Measurements from ENCODE around the gene DPP4. TPM values are rescaled to one million over a fixed set of nuclear protein-coding genes. Genes with fewer than 3 reads are reported as not detected.

DPP4 gene
- total and polyA plus RNA-seq, 2 donors (not counting 3 experiments of a cell fraction or from before 2014, with no cell fraction given), result 0.84 to 6.2 TPM

- DNase-seq (ENCODE audit: low read depth, low spot score) (no peak), FAIRE-seq (no peak)
- H3K4me3 ChIP-seq (replicated peaks in 1 of 3; ENCODE audit: insufficient read depth in 1 of 3, low read depth in 1 of 3, low read length in 3 of 3), result no peak overlapping the region
- no peak overlapping the region for H3K27ac ChIP-seq (ENCODE audit: insufficient read depth, low read depth, low read length)
- H3K4me2 ChIP-seq (ENCODE audit: insufficient read depth, low read length), result no peak overlapping the region
- ChIA-PET POLR2A (no interaction called here), CTCF (interaction anchor here (1.0 kb wide), 1 partner anchor 58 kb away, joined by 3 read pairs; no protein-coding TSS in a partner anchor)
- H3K9ac ChIP-seq (replicated peaks; ENCODE audit: extremely low read depth, insufficient read depth, low read length), result no peak overlapping the region
- H3K27me3 ChIP-seq (ENCODE audit: control insufficient read depth in 2 of 2, insufficient read depth in 2 of 2, low read length in 2 of 2), result no peaks in the 10 kb centered on the region
- no peak overlapping the region for H2AFZ ChIP-seq (ENCODE audit: low read depth, low read length)
- peaks cover 10% of the 10 kb centered on the region for H3K4me1 ChIP-seq (ENCODE audit: control insufficient read depth, extremely low read depth, insufficient read depth, low read length)
- intact Hi-C loops (cut with micrococcal nuclease) (no loop called here), dilution Hi-C loops (cut with MboI; ENCODE audit: extremely low pct_ligation_motif_present, low sequenced_read_pairs) (no loop called here)
- no peaks in the 10 kb centered on the region for H3K9me3 ChIP-seq (replicated peaks; ENCODE audit: control insufficient read depth, insufficient read depth, low read length)
- TF ChIP-seq JUN (IDR thresholded peaks at IDR 0.05; ENCODE audit: borderline replicate concordance, insufficient read depth, insufficient read length, low read depth), result no peak
- TF ChIP-seq MYC (IDR thresholded peaks at IDR 0.05; ENCODE audit: low read depth, low read length), result no peak
- TF ChIP-seq, protein P1, sequence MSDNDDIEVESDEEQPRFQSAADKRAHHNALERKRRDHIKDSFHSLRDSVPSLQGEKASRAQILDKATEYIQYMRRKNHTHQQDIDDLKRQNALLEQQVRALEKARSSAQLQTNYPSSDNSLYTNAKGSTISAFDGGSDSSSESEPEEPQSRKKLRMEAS (IDR thresholded peaks at IDR 0.05; ENCODE audit: insufficient read depth, insufficient read length), result no peak
- TF ChIP-seq FOS (IDR thresholded peaks at IDR 0.05; ENCODE audit: borderline replicate concordance, insufficient read depth, low read length), result no peak
- TF ChIP-seq GATA2 (IDR thresholded peaks at IDR 0.05; ENCODE audit: insufficient read depth, insufficient read length, low read depth, low read length), result no peak
- no peak for TF ChIP-seq POLR2AphosphoS5 (IDR thresholded peaks at IDR 0.05; ENCODE audit: insufficient read depth, low read depth, low read length)
- no peak for TF ChIP-seq EZH2 (IDR thresholded peaks at IDR 0.05; ENCODE audit: borderline replicate concordance, low read depth, low read length, severe bottlenecking)
- TF ChIP-seq, protein P2, sequence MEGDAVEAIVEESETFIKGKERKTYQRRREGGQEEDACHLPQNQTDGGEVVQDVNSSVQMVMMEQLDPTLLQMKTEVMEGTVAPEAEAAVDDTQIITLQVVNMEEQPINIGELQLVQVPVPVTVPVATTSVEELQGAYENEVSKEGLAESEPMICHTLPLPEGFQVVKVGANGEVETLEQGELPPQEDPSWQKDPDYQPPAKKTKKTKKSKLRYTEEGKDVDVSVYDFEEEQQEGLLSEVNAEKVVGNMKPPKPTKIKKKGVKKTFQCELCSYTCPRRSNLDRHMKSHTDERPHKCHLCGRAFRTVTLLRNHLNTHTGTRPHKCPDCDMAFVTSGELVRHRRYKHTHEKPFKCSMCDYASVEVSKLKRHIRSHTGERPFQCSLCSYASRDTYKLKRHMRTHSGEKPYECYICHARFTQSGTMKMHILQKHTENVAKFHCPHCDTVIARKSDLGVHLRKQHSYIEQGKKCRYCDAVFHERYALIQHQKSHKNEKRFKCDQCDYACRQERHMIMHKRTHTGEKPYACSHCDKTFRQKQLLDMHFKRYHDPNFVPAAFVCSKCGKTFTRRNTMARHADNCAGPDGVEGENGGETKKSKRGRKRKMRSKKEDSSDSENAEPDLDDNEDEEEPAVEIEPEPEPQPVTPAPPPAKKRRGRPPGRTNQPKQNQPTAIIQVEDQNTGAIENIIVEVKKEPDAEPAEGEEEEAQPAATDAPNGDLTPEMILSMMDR (IDR thresholded peaks at IDR 0.05; ENCODE audit: extremely low read depth in 1 of 2, insufficient read depth in 1 of 2, low read depth in 1 of 2, low read length in 2 of 2), result no peak
- H3K9me1 ChIP-seq (replicated peaks; ENCODE audit: control insufficient read depth, extremely low read depth, insufficient read depth, low read length), result no peaks in the 10 kb centered on the region
- no peaks in the 10 kb centered on the region for H4K20me1 ChIP-seq (replicated peaks; ENCODE audit: control insufficient read depth, extremely low read depth, insufficient read depth, low read length)
- no TSS peak for BruUV-seq (replicated peaks)
- H3K79me2 ChIP-seq (ENCODE audit: control insufficient read depth, insufficient read depth, low read length), result no peaks in the 10 kb centered on the region
- no peaks in the 10 kb centered on the region for H3K36me3 ChIP-seq (ENCODE audit: control insufficient read depth in 2 of 2, extremely low read depth in 1 of 2, insufficient read depth in 2 of 2, low read length in 2 of 2)
These were observed 8.2 kb downstream of the DPP4 start for GRCh38 chr2:162065767-162066166.
